Body of pancreas (tissue), 4 donors: Measurements from ENCODE around the gene PFDN6.

Experiments used
- POLR2A ChIP-seq, 3 donors: fragments of 450-650 bp; IDR thresholded peaks; one replicate each; pipeline ENCODE4 v1.6.1; 2016; ENCODE audit warnings: antibody characterized with exemption in 3 of 3, mild to moderate bottlenecking in 2 of 3
- TF ChIP-seq, protein P1 (sequence below), 7 experiments: fragments of 450-650 bp in 4 of 7; fragments of 200-600 bp in 3 of 7; sonication (generic) in 3 of 7; IDR thresholded peaks; one replicate each; pipeline ENCODE4 v1.5.1; 2016 to 2019; ENCODE audit warnings: antibody characterized with exemption in 7 of 7

DNA sequence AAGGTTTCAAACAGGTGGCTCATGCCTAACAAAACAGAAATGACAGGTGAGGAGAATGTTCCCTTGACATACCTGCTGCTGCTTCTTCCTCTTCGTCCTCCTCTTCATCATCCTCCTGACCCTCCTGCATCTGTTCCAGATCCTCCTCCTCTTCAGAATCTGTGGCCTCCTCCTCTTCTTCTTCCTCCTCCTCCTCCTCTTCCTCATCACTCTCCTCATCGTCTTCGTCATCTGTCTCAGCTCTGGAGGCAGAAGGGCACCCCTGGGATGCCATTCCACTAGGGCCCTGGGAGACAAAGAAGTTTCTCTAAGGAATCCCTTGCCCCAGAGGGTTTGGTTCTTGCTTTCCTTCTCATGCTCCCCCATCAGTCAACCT, 30.5 kb downstream of the PFDN6 start:
- TF ChIP-seq, protein P1, sequence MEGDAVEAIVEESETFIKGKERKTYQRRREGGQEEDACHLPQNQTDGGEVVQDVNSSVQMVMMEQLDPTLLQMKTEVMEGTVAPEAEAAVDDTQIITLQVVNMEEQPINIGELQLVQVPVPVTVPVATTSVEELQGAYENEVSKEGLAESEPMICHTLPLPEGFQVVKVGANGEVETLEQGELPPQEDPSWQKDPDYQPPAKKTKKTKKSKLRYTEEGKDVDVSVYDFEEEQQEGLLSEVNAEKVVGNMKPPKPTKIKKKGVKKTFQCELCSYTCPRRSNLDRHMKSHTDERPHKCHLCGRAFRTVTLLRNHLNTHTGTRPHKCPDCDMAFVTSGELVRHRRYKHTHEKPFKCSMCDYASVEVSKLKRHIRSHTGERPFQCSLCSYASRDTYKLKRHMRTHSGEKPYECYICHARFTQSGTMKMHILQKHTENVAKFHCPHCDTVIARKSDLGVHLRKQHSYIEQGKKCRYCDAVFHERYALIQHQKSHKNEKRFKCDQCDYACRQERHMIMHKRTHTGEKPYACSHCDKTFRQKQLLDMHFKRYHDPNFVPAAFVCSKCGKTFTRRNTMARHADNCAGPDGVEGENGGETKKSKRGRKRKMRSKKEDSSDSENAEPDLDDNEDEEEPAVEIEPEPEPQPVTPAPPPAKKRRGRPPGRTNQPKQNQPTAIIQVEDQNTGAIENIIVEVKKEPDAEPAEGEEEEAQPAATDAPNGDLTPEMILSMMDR (IDR thresholded peaks at IDR 0.05) = no peak
- no peak for TF ChIP-seq POLR2A (IDR thresholded peaks at IDR 0.05)
